Neural progenitor cell (in vitro differentiated cells): Measurements from ENCODE around the gene AMER2.

Experiments used
- CTCF ChIP-seq: fragments of 200-600 bp; sonication (generic); IDR thresholded peaks from 2 replicates; pipeline ENCODE4 v1.5.1; 2017; ENCODE audit warnings: antibody characterized with exemption, mild to moderate bottlenecking
- EZH2phosphoT487 ChIP-seq: fragments of 200-600 bp; sonication (generic); IDR thresholded peaks from 2 replicates; pipeline ENCODE4 v1.6.1; 2017; ENCODE audit warnings: antibody characterized with exemption

DNA sequence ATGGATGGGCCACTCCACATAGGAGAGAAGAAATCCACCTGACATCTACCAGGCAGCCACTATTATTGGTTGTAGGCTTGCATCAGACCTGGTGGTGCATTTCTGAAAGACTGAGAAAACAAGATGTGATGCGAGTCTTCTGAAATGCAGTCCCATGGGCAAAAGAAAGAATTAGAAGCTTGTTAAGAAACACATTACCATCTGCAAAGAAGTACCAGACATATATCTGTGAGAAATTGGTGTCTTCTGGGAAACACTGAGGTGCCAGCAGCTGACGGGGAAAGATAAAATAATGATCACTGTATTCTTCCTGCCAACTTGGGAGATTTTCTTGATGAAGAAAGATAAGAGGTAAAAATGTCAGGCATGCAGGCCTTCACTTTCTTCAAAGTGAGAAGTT lies 14.4 kb downstream of the AMER2 start:
- TF ChIP-seq CTCF (no peak), EZH2phosphoT487 (no peak)
